B cell (primary cell): ENCODE measurements around the gene NDST3. TPM values are rescaled to one million over a fixed set of nuclear protein-coding genes. Genes with fewer than 3 reads are reported as not detected.

ENCODE experiments used
- ATAC-seq: fragments of 200-7000 bp; cut with Tn5 transposase; one replicate; pipeline ENCODE4 v1.10.0; 2021; ENCODE audit warnings: low read depth, mild to moderate bottlenecking, moderate number of reproducible peaks, moderate library complexity
- CTCF ChIA-PET: fragments of 350-600 bp; sonication (Branson Sonifier 250); formaldehyde crosslinking; loops from one replicate; lab custom pipeline; 2021; ENCODE audit warnings: antibody characterized with exemption, inconsistent platforms; lab: Charles Lee
- POLR2A ChIA-PET: fragments of 350-600 bp; sonication (Branson Sonifier 250); formaldehyde crosslinking; loops from one replicate; lab custom pipeline; 2021; ENCODE audit warnings: antibody characterized with exemption; lab: Charles Lee
- DNase-seq: peaks from one replicate; pipeline ENCODE4 v3.0.0; 2013
- H2AFZ ChIP-seq: 2 replicates; pipeline ENCODE4 v1.6.1; 2012; ENCODE audit warnings: mild to moderate bottlenecking, low read depth, low read length; ENCODE audit not compliant: insufficient read depth, poor library complexity, severe bottlenecking
- H3K27ac ChIP-seq, 2 donors: 1 replicate in 1 of 2; 2 replicates in 1 of 2; pipeline ENCODE4 v1.5.1; 2012 to 2013; ENCODE audit warnings: low read length in 2 of 2, mild to moderate bottlenecking in 2 of 2, moderate library complexity in 1 of 2
- H3K27me3 ChIP-seq, 4 experiments: fragments of 200-600 bp in 1 of 4; sonication (generic) in 1 of 4; replicated peaks in 1 of 4; 1 replicate in 2 of 4; 2 replicates in 2 of 4; pipeline versions ENCODE4 v1.6.1 to v1.7.0; 2013 to 2016; ENCODE audit warnings: low read length in 3 of 4, mild to moderate bottlenecking in 2 of 4, mixed read lengths in 1 of 4, moderate library complexity in 1 of 4; ENCODE audit not compliant: insufficient read depth in 4 of 4, control insufficient read depth in 3 of 4; ENCODE audit errors: control extremely low read depth in 1 of 4
- H3K36me3 ChIP-seq, 2 experiments: replicated peaks in 1 of 2; 1 replicate in 1 of 2; 2 replicates in 1 of 2; pipeline versions ENCODE4 v1.6.1 to v1.7.1; 2013; ENCODE audit warnings: low read length in 1 of 2; ENCODE audit not compliant: insufficient read depth in 2 of 2, control insufficient read depth in 1 of 2; ENCODE audit errors: control extremely low read depth in 1 of 2, extremely low read depth in 1 of 2
- H3K4me1 ChIP-seq, 2 donors: fragments of 200-600 bp in 1 of 2; sonication (generic) in 1 of 2; 1 replicate in 1 of 2; 2 replicates in 1 of 2; pipeline versions ENCODE4 v1.5.1 to v1.6.1; 2013 to 2017; ENCODE audit warnings: low read length in 2 of 2; ENCODE audit not compliant: control insufficient read depth in 2 of 2, insufficient read depth in 2 of 2
- H3K4me2 ChIP-seq: replicated peaks from 2 replicates; pipeline ENCODE3; 2012; ENCODE audit warnings: mild to moderate bottlenecking, low read depth, low read length; ENCODE audit not compliant: poor library complexity, severe bottlenecking
- H3K4me3 ChIP-seq, 5 experiments: fragments of 200-600 bp in 1 of 5; sonication (generic) in 1 of 5; 1 replicate in 3 of 5; 2 replicates in 2 of 5; pipeline versions ENCODE4 v1.5.1 to v1.7.0; 2011 to 2016; ENCODE audit warnings: low read length in 4 of 5, mild to moderate bottlenecking in 4 of 5, low read depth in 2 of 5, control low read depth in 1 of 5, moderate library complexity in 1 of 5; ENCODE audit not compliant: insufficient read depth in 1 of 5; ENCODE audit errors: control extremely low read depth in 1 of 5, extremely low read depth in 1 of 5
- H3K79me2 ChIP-seq: fragments of 200-600 bp; sonication (generic); one replicate; pipeline ENCODE4 v1.6.0; 2016; ENCODE audit warnings: low read length; ENCODE audit not compliant: control insufficient read depth, insufficient read depth
- H3K9ac ChIP-seq: fragments of 200-600 bp; sonication (generic); 2 replicates; pipeline ENCODE4 v1.6.1; 2017; ENCODE audit warnings: mild to moderate bottlenecking, low read length, moderate library complexity
- H3K9me3 ChIP-seq, 3 donors: one replicate each; pipeline versions ENCODE4 v1.6.1 to v1.7.1; 2013; ENCODE audit warnings: low read length in 2 of 3; ENCODE audit not compliant: control insufficient read depth in 2 of 3, insufficient read depth in 1 of 3; ENCODE audit errors: control extremely low read depth in 1 of 3
- H4K20me1 ChIP-seq: 2 replicates; pipeline ENCODE4 v1.6.0; 2012; ENCODE audit warnings: mild to moderate bottlenecking, low read length; ENCODE audit not compliant: insufficient read depth, control insufficient read depth, poor library complexity, severe bottlenecking
- H3K27ac Mint-ChIP-seq: one replicate; pipeline ENCODE4 v1.8.0; 2021; ENCODE audit warnings: mixed read lengths
- H3K27me3 Mint-ChIP-seq: one replicate; pipeline ENCODE4 v1.8.0; 2021; ENCODE audit warnings: mixed read lengths
- H3K4me1 Mint-ChIP-seq: one replicate; pipeline ENCODE4 v1.8.0; 2021; ENCODE audit warnings: mixed read lengths
- H3K4me3 Mint-ChIP-seq: one replicate; pipeline ENCODE4 v1.8.0; 2021; ENCODE audit warnings: mixed read lengths
- H3K9me3 Mint-ChIP-seq: one replicate; pipeline ENCODE4 v1.8.0; 2022; ENCODE audit warnings: mixed read lengths; ENCODE audit not compliant: insufficient read depth
- CTCF ChIP-seq: fragments of 200-600 bp; IDR thresholded peaks from one replicate; pipeline ENCODE4 v1.8.0; 2022; ENCODE audit warnings: antibody characterized with exemption, mild to moderate bottlenecking
- EZH2 ChIP-seq: IDR thresholded peaks from 2 replicates; pipeline ENCODE4 v1.6.1; 2012; ENCODE audit warnings: borderline replicate concordance, low read depth, mild to moderate bottlenecking, moderate library complexity, low read length; ENCODE audit not compliant: insufficient read depth, poor library complexity, severe bottlenecking
- WGBS: methylation state at CpG from one replicate; pipeline ENCODE4 v1.1.5; 2013; ENCODE audit warnings: missing lambda C conversion rate; ENCODE audit not compliant: insufficient coverage; 5-methylcytosine and 5-hydroxymethylcytosine counted together
- intact Hi-C: fragments of 100-400 bp; cut with micrococcal nuclease; formaldehyde crosslinking; loops from one replicate; pipeline ENCODE4 v1.10.0; 2022
- polyA plus RNA-seq: library from polyadenylated mRNA; depleted of rRNA; stranded (reverse); fragments of >200 nt; gene quantifications from 2 replicates; pipeline ENCODE4 v1.2.3, GENCODE V29; 2012
- total RNA-seq, 2 donors: library from RNA; stranded (reverse); fragments of 120-200 nt in 1 of 2; gene quantifications; 1 replicate in 1 of 2; 2 replicates in 1 of 2; pipeline versions ENCODE4 v1.2.3 to v1.2.4, GENCODE V29; 2013 to 2022

NDST3 gene
- total and polyA plus RNA-seq, 2 donors (not counting 1 experiment from before 2014, with no cell fraction given) = not detected

GRCh38 chr4:118087366-118087765, 53.1 kb downstream of the NDST3 start:
- no peak overlapping the region for H2AFZ ChIP-seq

GRCh38 chr4:118099106-118099505, 64.8 kb downstream of the NDST3 start:
- H3K4me2 ChIP-seq = no peak overlapping the region
- no peaks in the 10 kb centered on the region for H4K20me1 ChIP-seq
- POLR2A ChIA-PET = no interaction called here
- intact Hi-C loops = no loop called here
- no peaks in the 10 kb centered on the region for H3K4me1 Mint-ChIP-seq
- no peaks in the 10 kb centered on the region for H3K36me3 ChIP-seq
- no peak overlapping the region for H3K4me3 Mint-ChIP-seq
- WGBS = 87% methylated on average over 2 of the region's 3 CpGs
- H3K4me1 ChIP-seq = no peaks in the 10 kb centered on the region
- TF ChIP-seq CTCF = no peak
- TF ChIP-seq EZH2 = no peak
- no peaks in the 10 kb centered on the region for H3K27me3 ChIP-seq
- CTCF ChIA-PET = no interaction called here
- H3K27me3 Mint-ChIP-seq = no peaks in the 10 kb centered on the region
- H3K79me2 ChIP-seq = no peaks in the 10 kb centered on the region
- H3K9ac ChIP-seq = no peak overlapping the region
- no peaks in the 10 kb centered on the region for H3K9me3 Mint-ChIP-seq
- no peak overlapping the region for H3K4me3 ChIP-seq
- H3K9me3 ChIP-seq = peaks cover 0 to 1% (median 0%) of the 10 kb centered on the region in 3 donors
- H3K27ac Mint-ChIP-seq = no peak overlapping the region
- no peak overlapping the region for H2AFZ ChIP-seq
- no peak overlapping the region for H3K27ac ChIP-seq
- ATAC-seq (no peak), DNase-seq (no peak)

More at GRCh38 chr4:118087366-118087765, 53.1 kb downstream of the NDST3 start:
- H3K27ac ChIP-seq = no peak overlapping the region
- ATAC-seq = no peak
- H3K4me1 ChIP-seq = no peaks in the 10 kb centered on the region
- intact Hi-C loops = no loop called here
- H3K36me3 ChIP-seq = no peaks in the 10 kb centered on the region
- Mint-ChIP-seq H3K9me3 (no peaks in the 10 kb centered on the region), H3K27me3 (no peaks in the 10 kb centered on the region), H3K4me1 (no peaks in the 10 kb centered on the region), H3K27ac (no peak overlapping the region), H3K4me3 (no peak overlapping the region)
- no peak overlapping the region for H3K4me3 ChIP-seq
- H3K9me3 ChIP-seq = no peaks in the 10 kb centered on the region
- H3K79me2 ChIP-seq = no peaks in the 10 kb centered on the region
- ChIA-PET POLR2A (no interaction called here), CTCF (no interaction called here)
- H3K9ac ChIP-seq = no peak overlapping the region
- DNase-seq = no peak
- no peak overlapping the region for H3K4me2 ChIP-seq
- TF ChIP-seq CTCF (no peak), EZH2 (no peak)
- no peaks in the 10 kb centered on the region for H4K20me1 ChIP-seq
- H3K27me3 ChIP-seq = no peaks in the 10 kb centered on the region
